NCI-H460 (cell line): ENCODE measurements around the gene SYTL2. TPM values are rescaled to one million over a fixed set of nuclear protein-coding genes. Genes with fewer than 3 reads are reported as not detected.
A peak's percentile ranks its signal among the peaks of the same experiment; 100 is the strongest.
"Not testable (repeated sequence)": the region's sequence is repeated elsewhere in the genome, so short reads cannot be mapped to it uniquely, and the experiment has no call there.

ENCODE experiments used
- DNase-seq: peaks from one replicate; pipeline ENCODE4 v3.0.0-alpha.2; 2016; ENCODE audit warnings: low read depth; ENCODE audit errors: extremely low read depth
- total RNA-seq: library from RNA; depleted of rRNA; stranded (reverse); fragments of >200 nt; shearing (Covaris generic); gene quantifications from 2 replicates; pipeline ENCODE4 v1.2.3, GENCODE V29; 2014

The SYTL2 gene
- total RNA-seq, 1 experiment from 2014 or later, result 39.2 TPM

DNA sequence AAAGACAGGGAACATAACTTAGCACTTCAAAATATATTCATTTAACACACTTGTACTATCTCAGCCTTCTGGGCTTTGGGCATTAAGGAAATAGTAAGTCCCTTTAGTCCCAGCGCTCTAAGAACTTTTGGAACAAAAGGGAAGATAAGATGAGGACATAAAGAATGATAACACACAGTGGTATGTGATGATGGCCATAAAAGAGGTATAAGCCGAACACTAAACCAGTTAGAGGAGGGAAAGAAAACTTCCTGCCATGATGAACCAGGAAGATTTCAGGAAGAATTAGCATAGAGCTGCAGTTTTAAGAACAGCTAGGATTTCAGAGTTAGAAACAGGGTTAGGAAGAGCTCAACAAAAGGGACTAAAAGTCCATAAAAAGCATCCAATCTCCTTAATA, 11.8 kb downstream of the SYTL2 start:
- no peak for DNase-seq

DNA sequence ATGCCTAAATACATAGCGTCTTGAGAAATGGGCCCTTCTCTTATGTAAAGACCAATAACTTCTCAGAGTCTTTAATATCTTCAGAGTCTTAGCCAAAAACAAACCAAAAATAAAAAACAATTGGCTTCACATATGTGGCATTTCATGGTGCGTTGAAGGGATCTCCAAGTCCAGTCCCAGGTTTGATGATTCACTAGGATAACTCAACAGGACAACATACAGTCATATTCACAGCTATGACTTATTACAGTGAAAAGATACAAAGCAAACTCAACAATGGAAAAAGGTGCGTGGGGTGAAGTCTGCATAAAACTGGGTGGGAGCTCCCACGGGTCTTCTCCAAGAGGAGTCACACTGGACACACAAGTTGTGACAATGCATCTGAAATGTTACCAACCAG, 12.6 kb downstream of the SYTL2 start:
- DNase-seq, result no peak

DNA sequence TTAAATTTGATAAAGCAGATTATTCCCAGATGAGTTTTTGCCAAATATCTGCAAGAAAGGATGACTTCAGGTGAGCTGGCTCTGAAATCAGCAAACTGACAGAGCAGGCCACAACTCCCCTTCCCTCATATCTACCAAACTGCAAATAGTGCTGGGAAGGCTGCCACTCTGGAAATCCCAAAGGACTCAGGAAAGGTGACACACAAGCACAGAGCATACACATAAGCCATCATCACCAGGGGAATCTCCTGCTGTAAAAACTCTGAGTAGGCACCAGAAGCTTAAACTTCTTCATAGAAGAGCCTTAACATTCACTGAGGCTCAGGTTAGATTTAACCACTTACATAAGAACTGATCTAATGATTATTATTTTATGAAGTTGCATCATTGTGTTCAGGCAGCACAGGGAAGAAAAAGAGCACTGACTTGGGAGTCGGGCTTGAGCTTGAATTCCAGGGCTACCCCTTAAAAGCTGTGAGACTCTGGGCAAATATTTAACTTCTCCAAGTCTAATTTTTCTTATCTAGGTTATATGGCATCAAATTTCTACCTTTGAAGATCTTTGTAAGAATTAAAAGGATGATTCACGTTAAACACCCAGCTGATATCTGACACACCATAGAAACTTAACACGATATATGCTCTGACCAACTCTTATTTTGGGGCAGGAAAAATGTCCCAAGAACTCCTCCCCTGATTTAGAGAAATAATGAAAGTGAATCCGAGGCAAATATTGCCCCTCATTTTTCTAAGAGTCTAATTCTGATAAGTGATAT, 15.0 kb downstream of the SYTL2 start:
- no peak for DNase-seq

DNA sequence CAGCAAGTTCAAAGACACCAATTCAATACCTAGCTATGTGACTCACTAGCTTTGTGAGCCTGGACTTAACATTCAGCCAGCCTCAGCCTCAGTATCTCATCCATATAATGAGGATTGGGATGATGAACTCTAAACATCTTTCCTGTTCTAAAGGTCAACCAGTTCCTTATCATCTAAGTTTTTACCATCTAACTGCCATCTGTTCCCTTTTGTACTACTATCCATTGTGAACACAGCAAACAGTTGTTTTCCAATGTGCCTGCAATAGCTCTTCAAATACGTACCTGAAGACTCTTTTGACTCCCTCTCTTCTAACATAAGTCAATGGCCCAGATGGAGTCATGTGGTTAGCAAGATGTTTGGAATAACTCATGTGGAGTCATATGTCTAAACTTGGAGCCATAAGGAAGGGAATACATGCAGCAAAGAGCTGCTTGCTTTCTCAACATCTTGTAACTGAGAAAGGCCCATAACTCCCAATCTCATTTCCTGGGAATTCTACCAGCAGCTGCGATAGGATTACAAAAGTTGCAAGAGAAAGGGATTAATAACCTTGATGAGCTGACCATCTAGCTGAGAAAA, 19.4 kb downstream of the SYTL2 start:
- no peak for DNase-seq

DNA sequence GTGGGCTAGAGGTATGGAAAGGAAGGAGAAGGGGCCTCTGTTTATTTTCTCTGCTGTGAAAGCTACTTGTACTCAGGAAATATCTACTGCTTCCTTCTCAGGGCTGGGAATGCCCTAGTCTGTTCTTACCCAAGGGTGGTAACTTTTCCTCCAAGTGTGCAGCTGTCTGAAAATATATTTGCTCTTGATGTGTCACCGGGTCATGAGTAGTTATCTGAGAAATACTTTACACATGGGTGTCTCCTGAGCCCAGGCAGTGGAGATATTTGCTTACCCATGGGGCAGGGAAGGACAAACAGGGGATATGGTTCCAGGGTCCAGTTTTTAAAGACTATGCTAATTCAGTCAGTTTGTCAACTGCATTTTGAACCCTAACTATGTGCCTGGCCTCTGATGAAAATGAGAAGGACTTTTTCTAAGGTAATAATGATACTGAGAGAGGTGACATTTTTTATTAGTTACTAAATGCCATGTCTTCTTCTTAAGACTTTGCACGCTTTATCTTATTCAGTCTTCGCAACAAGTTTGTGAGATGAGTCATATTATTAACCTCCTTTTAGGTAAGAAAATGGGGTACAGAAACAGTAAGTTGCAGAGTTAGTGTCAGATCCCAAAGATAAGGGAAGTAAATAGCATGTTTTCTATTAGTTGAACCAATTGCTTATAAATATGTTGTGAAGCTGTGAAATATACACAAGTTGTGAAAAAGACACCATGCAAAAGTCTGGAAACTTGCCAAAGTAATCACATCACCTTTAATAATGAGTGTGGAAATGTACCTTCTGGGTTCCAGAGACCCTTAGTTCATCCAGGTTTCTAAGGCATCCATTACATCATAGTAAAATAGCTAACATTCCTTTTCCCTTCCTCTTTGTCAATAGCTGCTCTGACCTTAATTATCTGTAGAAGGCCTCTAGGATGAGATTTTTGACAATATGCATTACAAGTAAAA, 22.9 kb downstream of the SYTL2 start:
- DNase-seq, result peak; percentile 30

DNA sequence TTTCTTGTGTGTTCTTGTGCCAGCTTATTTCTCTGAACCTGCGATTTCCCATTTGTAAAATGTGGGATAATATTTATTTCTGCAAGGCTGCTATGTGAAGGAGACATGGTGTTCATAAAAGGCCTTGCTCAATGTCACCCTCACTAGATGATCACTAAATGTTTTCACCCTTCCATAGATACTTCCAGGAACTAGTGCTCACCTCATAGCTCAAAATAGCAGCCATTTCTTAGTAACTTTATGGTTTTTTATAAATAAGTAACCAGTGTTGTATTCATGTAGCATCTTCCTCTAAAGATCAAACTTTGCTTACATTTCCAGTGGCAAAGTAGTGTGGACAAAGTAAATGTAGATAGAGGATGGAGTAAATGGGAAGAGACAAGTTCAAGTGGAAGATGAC, 23.8 kb downstream of the SYTL2 start:
- DNase-seq, result no peak

DNA sequence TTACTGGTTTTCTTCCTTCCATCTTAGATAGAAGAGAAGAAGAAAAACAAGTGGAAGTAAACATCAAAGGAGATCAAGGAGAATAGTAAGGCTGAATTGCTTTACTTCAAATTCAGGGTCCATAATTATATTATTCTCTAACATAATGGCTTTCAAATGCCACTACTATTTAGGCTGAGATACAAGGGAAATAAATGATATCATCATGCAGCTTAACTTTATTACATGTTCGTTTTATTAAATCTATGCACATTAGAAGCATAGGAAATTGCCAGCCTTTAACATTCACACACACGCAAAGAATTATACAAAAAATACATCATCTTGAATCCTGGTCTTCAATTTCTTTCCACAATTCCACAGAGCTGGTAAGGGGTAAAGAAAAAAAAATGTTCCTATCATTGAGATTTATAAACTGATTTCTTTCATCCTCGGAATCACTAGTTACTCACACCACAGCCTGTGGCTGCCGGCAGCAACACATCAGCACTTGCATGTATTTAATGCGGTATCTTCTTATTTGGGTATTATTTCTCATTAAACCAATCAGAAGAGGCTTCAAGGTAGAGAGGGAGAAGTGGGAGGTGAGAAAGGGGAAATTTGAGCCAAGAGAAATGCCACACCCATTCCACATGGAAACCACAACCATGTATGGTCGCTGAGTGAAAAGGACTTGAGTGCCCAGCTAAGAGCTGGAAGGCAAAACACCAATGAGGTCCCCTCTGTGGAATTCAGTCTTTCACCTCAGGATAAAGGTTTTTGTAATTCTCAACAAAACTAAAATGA, 26.3 kb downstream of the SYTL2 start:
- no peak for DNase-seq

DNA sequence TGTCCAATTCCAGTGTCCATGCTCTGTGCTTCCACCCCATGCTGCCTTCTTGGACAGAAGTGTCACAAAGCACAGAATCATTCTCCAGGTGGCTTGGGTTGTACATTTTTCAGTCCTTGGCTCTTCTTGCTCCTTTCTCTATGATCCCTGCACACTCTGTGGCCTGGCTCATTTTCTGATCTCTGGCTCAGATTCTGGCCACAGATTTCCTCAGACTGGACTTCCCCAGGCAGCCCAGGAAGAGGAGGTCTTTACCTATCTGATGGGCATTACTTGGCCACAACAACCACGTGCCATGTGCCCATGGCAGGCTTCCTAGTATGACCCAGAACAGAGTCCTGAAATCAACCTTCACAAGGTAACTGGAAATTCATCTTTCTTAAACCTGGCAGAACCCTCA, 27.2 kb downstream of the SYTL2 start:
- no peak for DNase-seq

DNA sequence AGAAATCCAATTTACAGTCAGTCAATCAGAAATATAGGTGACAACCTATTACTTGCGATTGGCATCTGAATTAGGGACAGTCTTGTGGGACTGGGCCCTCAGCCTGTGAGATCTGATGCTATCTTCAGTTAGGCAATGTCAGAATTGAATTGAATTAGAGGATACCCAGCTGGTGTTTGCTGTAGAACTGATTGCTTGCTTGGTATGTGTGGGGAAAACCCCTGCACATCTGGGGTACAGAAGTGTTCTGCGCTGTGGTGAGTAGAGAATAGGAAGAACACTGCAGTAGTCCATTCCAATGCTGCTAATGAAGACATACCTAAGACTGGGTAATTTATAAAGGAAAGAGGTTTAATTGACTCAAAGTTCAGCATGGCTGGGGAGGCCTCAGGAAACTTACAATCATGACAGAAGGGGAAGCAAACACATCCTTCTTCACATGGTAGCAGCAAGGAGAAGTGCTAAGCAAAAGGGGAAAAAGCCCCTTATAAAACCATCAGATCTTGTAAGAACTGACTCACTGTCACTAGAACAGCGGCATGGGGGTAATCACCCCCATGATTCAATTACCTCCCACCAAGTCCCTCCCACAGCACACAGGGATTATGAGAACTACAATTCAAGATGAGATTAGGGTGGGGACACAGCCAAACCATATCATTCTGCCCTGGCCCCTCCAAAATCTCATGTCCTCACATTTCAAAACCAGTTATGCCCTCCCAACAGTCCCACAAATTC, 30.0 kb downstream of the SYTL2 start:
- not testable (repeated sequence) for DNase-seq

DNA sequence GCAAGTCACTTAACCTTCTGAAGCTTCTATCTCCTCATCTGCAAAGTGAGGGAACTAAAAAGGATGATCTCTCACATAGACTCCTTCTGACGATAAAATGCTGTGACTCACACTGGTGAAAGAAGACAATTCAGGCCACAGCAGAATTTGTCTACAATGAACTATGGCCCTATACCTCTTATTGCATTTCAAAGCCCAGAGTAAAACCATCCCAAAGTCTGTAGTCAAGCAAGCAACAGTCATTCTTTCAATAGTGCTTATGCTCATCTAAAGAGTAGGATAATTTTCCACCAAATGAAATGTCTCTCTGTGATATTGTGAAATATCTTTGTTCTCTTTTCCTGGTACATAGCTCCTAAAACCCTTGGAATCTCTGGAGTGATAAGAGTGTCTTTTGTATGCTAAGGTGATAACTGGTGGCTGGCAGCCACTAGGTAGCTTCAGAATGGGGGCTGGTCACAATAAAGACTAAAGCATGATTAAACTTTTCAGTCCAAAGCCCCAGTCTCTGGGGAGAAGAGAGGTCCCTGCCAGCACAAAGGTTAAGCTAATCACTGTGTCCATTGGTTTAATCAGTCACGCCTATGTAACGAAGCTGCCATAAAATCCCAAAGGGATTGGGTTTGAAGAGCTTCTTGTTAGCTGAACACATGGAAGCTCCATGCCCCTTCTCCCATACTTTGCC, 30.8 kb downstream of the SYTL2 start:
- no peak for DNase-seq

DNA sequence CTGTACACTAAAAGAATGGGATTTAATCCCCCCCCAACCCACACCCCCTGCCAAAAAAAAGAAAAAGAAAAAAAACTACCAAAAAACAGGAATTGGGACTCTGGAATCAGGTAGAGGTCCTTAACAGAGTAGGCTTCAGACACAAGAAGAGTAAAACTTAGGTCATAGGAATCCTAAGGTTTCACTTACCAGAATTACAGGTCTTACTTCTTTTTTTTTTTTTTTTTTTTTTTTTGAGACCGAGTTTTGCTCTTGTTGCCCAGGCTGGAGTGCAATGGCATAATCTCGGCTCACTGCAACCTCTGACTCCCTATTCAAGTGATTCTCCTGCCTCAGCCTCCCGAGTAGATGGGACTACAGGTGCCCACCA, 33.4 kb downstream of the SYTL2 start:
- not testable (repeated sequence) for DNase-seq

DNA sequence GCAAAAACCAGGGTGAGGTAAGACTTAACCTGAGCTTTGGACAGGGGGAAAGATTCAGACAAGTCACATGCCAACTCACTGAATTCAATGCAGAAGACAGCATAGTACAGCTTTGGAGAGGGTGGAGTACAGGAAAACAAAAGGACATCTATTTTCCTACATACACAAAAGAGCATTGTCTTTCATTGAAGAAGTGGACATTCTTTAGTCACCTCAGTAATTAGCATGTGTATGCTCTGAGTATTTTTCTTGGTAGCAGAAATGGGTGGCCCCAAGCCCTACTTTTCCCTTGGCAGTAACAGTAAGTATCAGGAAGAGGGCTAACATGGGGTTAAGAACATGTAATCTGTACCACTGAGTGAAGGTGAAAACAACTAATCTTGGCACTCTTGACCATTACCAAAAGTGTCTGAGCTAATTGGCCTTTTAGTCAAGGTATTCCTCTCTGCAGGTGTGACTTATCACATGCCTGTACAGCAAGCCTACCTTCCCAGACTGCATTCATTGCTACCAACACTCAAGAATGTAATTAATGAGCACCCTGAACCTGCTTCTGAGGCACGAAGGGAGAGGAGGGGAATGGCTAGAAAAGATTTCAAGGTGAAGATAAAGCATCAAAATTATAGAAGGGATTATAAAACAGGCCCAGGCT, 33.9 kb downstream of the SYTL2 start:
- no peak for DNase-seq

DNA sequence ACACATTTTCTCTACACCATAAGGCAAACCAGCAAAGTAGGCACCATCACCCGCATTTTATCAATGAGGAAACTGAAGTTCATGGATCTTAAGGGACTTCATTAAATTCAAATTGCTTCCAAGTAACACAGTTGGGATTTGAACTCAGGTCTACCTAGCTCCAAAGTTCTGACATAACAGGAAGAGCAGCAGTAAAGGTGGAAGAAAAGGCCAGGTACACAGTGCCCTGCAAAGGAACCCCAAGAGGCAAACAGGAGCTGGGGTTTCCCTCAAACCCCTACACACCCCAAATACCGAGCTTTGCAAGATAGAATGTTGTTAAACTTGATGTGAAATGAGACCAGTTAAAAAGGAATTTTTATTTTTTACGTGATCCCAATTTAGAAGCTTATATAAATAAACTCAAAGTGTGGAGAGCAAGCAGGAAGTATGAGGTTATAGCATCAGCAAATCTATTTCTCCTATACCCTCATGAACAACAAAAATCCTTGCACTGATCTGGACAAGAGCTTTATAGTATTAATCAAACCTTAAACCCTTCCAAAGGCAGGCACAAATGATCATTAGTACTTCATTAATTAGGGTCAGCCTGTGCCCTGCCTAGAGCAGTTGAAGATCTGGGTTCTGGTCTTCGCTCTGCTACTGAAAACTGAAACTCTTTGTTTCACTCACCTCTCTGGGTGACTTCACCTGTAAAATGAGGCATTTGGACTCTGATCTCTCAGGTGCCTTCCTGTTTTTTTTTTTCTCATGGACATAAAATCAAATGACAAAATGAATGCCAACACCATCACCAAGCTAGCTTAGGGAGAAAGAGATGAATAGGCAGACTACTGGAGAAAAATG, 36.5 kb downstream of the SYTL2 start:
- DNase-seq, result no peak

DNA sequence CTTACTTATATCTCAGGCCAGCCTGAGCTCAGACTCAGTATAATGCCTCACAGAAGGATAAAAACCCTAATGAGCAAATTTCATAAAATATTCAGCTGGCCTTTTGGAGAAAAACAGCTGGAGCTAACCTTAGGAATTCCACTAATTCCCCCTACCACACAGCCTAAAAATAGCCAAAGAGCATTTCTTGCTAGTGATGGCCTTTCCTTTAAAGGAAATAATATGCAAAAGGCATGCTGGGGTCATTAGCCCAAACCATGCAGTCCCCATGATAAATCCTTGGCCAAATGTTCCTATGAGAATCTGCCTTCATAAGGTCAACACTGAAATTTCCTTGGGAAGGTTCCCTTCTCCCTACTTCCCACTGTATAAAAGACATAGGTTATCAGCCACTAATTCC, 38.2 kb downstream of the SYTL2 start:
- DNase-seq, result no peak

DNA sequence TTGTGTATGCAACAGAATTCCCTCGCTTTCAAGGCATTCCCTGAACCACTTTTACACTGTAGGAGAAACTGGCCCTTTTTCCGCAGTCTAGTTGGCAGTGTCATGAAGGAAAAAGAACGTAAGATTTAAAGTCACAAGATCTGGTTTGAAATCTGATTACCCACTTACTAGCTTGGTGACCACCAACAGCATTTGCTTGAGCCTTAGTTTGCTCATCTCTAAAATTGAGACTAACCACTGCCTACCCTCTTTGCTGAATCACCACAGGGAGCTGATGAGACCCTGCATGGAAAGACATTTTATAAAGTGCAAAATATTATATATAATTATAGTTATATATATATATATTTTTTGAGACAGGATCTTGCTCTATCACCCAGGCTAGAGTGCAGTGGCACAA, 39.4 kb downstream of the SYTL2 start:
- DNase-seq, result no peak

DNA sequence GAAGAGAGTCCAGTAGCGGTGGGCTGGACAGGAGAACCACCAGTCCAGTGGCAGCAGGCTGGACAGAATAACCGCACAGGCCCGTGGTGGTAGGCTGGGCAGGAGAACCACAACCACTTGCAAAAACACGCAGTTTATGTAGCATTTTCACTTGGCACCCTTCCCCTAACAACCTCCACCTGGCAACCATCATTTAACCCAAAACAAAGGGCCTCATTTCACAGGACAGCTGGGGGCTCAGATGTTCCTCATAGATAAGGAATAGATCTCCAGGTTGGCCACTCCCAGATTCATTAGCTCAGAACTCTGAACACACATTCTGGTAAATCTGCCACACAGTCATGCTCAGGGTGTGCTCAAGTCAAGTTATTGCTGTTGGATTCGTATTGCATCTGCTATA, 41.2 kb downstream of the SYTL2 start:
- DNase-seq, result no peak

DNA sequence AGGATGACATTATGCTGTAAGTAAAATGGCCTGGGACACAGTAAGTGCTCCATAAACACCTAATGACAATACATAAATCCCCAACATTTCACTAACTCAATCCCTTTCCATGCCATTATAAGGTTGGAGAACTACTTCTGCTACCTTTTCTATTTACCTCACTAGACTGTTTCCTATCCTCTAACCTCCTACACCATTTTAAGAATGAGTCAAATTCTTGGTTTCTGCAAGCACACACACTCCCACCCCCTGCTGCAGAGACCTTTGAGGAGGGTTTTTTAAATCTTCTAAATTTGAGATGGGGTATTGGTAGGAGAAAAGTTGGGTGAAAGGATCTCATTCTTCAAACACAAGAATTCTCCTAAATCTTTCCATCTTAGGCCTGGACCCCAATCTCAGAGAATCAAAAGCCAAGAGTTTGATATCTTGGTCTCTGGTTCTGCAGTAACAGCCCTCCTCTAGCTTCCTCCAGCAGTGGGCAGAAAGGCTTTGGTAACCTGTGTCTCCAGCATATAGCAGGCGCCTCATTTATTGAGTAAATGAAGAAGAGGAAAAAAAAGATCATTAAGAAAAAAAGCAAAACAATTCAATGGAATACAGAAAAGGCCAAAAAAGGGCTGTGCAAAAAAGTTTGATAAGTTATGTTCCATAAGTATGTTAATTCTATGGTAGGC, 42.3 kb downstream of the SYTL2 start:
- DNase-seq, result no peak
